H1 (cell line): Measurements from ENCODE around the gene PKD1L1. TPM values are rescaled to one million over a fixed set of nuclear protein-coding genes. Genes with fewer than 3 reads are reported as not detected.

Source experiments
- CTCF ChIA-PET: fragments of 300-600 bp; sonication (Branson Sonifier 250); formaldehyde crosslinking; loops from one replicate; lab custom pipeline; 2021; ENCODE audit not compliant: partially characterized antibody; lab: Charles Lee
- POLR2A ChIA-PET: fragments of 300-600 bp; sonication (Branson Sonifier 250); formaldehyde crosslinking; loops from one replicate; lab custom pipeline; 2021; ENCODE audit warnings: inconsistent platforms; ENCODE audit not compliant: partially characterized antibody; lab: Charles Lee
- DNase-seq, 2 experiments: peaks; one replicate each; pipeline versions ENCODE4 v3.0.0 to v3.0.0-alpha.2; 2010 to 2022; ENCODE audit warnings: low spot score in 2 of 2, low read depth in 1 of 2, mixed read lengths in 1 of 2
- FAIRE-seq: peaks from 2 replicates; lab custom pipeline; 2011; peaks lifted over from hg19 to GRCh38; lab: Jason Lieb, UNC
- H2AFZ ChIP-seq: 2 replicates; pipeline ENCODE4 v1.8.1; 2012; ENCODE audit warnings: low read length, inconsistent platforms
- H2AK5ac ChIP-seq: 2 replicates; pipeline ENCODE4 v1.6.1; 2013; ENCODE audit warnings: low read depth, low read length
- H2BK120ac ChIP-seq: replicated peaks from 2 replicates; pipeline ENCODE3; 2013; ENCODE audit warnings: low read depth, low read length, inconsistent platforms
- H2BK12ac ChIP-seq: 2 replicates; pipeline ENCODE4 v1.6.1; 2013; ENCODE audit warnings: low read depth, low read length
- H2BK15ac ChIP-seq: 2 replicates; pipeline ENCODE4 v1.6.1; 2013; ENCODE audit warnings: low read length
- H2BK20ac ChIP-seq: 2 replicates; pipeline ENCODE4 v1.6.1; 2013; ENCODE audit warnings: low read length
- H2BK5ac ChIP-seq: 2 replicates; pipeline ENCODE4 v1.6.1; 2013; ENCODE audit warnings: low read depth, low read length
- H3K14ac ChIP-seq: 2 replicates; pipeline ENCODE4 v1.6.1; 2013; ENCODE audit warnings: inconsistent platforms; ENCODE audit not compliant: insufficient read length
- H3K18ac ChIP-seq: 2 replicates; pipeline ENCODE4 v1.6.1; 2013; ENCODE audit warnings: low read length; ENCODE audit errors: extremely low read depth
- H3K23ac ChIP-seq: 2 replicates; pipeline ENCODE4 v1.6.1; 2013; ENCODE audit warnings: inconsistent platforms; ENCODE audit not compliant: insufficient read length
- H3K23me2 ChIP-seq: 2 replicates; pipeline ENCODE4 v1.6.1; 2013; ENCODE audit warnings: low read depth, low read length
- H3K27ac ChIP-seq: 2 replicates; pipeline ENCODE4 v1.6.1; 2011; ENCODE audit warnings: low read depth, low read length, inconsistent platforms
- H3K27me3 ChIP-seq, 4 experiments: replicated peaks in 1 of 4; 1 replicate in 1 of 4; 2 replicates in 3 of 4; pipeline versions ENCODE4 v1.6.1 to v1.8.1; 2011 to 2013; ENCODE audit warnings: low read length in 3 of 4, mild to moderate bottlenecking in 3 of 4, inconsistent platforms in 2 of 4, mixed read lengths in 2 of 4, moderate library complexity in 1 of 4; ENCODE audit not compliant: control insufficient read depth in 3 of 4, insufficient read depth in 3 of 4; ENCODE audit errors: extremely low read depth in 1 of 4
- H3K36me3 ChIP-seq, 4 experiments: 2 replicates each; pipeline versions ENCODE4 v1.6.1 to v1.8.1; 2011 to 2013; ENCODE audit warnings: mild to moderate bottlenecking in 4 of 4, low read length in 3 of 4, moderate library complexity in 2 of 4, control low read depth in 1 of 4, inconsistent platforms in 1 of 4; ENCODE audit not compliant: insufficient read depth in 4 of 4, control insufficient read depth in 2 of 4
- H3K4ac ChIP-seq: replicated peaks from 2 replicates; pipeline ENCODE3; 2013; ENCODE audit warnings: low read length, low read depth, mixed read lengths, inconsistent platforms; ENCODE audit not compliant: insufficient read length
- H3K4me1 ChIP-seq, 4 experiments: replicated peaks in 1 of 4; 1 replicate in 1 of 4; 2 replicates in 3 of 4; pipeline versions ENCODE4 v1.6.1 to v1.8.1; 2011 to 2013; ENCODE audit warnings: low read length in 3 of 4, inconsistent platforms in 2 of 4, mixed read lengths in 1 of 4; ENCODE audit not compliant: insufficient read depth in 4 of 4, control insufficient read depth in 3 of 4
- H3K4me2 ChIP-seq, 2 experiments: 2 replicates each; pipeline versions ENCODE4 v1.6.1 to v1.8.1; 2011 to 2013; ENCODE audit warnings: low read depth in 2 of 2, low read length in 2 of 2, control low read depth in 1 of 2, inconsistent platforms in 1 of 2, mild to moderate bottlenecking in 1 of 2; ENCODE audit not compliant: insufficient read depth in 1 of 2
- H3K4me3 ChIP-seq, 4 experiments: fragments of 200-600, 300-600 bp in 1 of 4; sonication (generic), shearing (Covaris generic), sonication (Bioruptor Twin) in 1 of 4; 2 replicates each; pipeline versions ENCODE4 v1.5.1 to v1.8.1; 2011 to 2016; ENCODE audit warnings: low read length in 4 of 4, low read depth in 3 of 4, control low read depth in 2 of 4, inconsistent platforms in 2 of 4, mild to moderate bottlenecking in 2 of 4, mixed read lengths in 1 of 4, moderate library complexity in 1 of 4; ENCODE audit not compliant: insufficient read depth in 2 of 4; ENCODE audit errors: extremely low read depth in 1 of 4
- H3K56ac ChIP-seq: replicated peaks from 2 replicates; pipeline ENCODE3; 2013; ENCODE audit warnings: low read depth, mild to moderate bottlenecking, mixed read lengths, low read length, inconsistent platforms; ENCODE audit not compliant: insufficient read length
- H3K79me1 ChIP-seq: 2 replicates; pipeline ENCODE4 v1.6.1; 2013; ENCODE audit warnings: low read depth, low read length, control low read depth
- H3K79me2 ChIP-seq, 2 experiments: 2 replicates each; pipeline versions ENCODE4 v1.6.1 to v1.8.1; 2012 to 2013; ENCODE audit warnings: low read length in 2 of 2, mild to moderate bottlenecking in 2 of 2, inconsistent platforms in 1 of 2; ENCODE audit not compliant: insufficient read depth in 2 of 2, control insufficient read depth in 1 of 2
- H3K9ac ChIP-seq, 4 experiments: replicated peaks in 1 of 4; 1 replicate in 1 of 4; 2 replicates in 3 of 4; pipeline versions ENCODE4 v1.6.1 to v1.8.1; 2011 to 2013; ENCODE audit warnings: low read depth in 3 of 4, low read length in 3 of 4, control low read depth in 2 of 4, mild to moderate bottlenecking in 2 of 4, moderate library complexity in 2 of 4, inconsistent platforms in 1 of 4; ENCODE audit errors: extremely low read depth in 1 of 4
- H3K9me3 ChIP-seq, 2 experiments: 2 replicates each; pipeline versions ENCODE4 v1.6.1 to v1.8.1; 2012 to 2013; ENCODE audit warnings: mild to moderate bottlenecking in 2 of 2, moderate library complexity in 2 of 2, control low read depth in 1 of 2, inconsistent platforms in 1 of 2, low read depth in 1 of 2, low read length in 1 of 2, mixed read lengths in 1 of 2; ENCODE audit not compliant: insufficient read depth in 2 of 2
- H4K20me1 ChIP-seq, 2 experiments: replicated peaks in 1 of 2; 2 replicates each; pipeline versions ENCODE3 to v1.8.1; 2011 to 2013; ENCODE audit warnings: inconsistent platforms in 2 of 2, low read length in 2 of 2, mild to moderate bottlenecking in 1 of 2; ENCODE audit not compliant: insufficient read depth in 2 of 2, control insufficient read depth in 1 of 2
- H4K5ac ChIP-seq: 2 replicates; pipeline ENCODE4 v1.6.1; 2013; ENCODE audit warnings: low read length, low read depth, mixed read lengths, inconsistent platforms; ENCODE audit not compliant: insufficient read length
- H4K8ac ChIP-seq: 2 replicates; pipeline ENCODE4 v1.8.0; 2013; ENCODE audit warnings: mild to moderate bottlenecking, moderate library complexity, low read length, inconsistent platforms; ENCODE audit not compliant: insufficient read depth; ENCODE audit errors: extremely low read depth
- H4K91ac ChIP-seq: replicated peaks from 2 replicates; pipeline ENCODE3; 2013; ENCODE audit warnings: low read length, mixed read lengths, inconsistent platforms; ENCODE audit not compliant: insufficient read length
- FOSL1 ChIP-seq: IDR thresholded peaks from 2 replicates; pipeline ENCODE4 v1.6.1; 2011; ENCODE audit warnings: mild to moderate bottlenecking, low read depth, low read length, moderate library complexity; ENCODE audit not compliant: insufficient read depth
- POLR2A ChIP-seq, 2 experiments: IDR thresholded peaks; 1 replicate in 1 of 2; 2 replicates in 1 of 2; pipeline ENCODE4 v1.6.1; 2011; ENCODE audit warnings: low read depth in 2 of 2, low read length in 2 of 2, mild to moderate bottlenecking in 2 of 2; ENCODE audit errors: control extremely low read depth in 1 of 2
- WGBS, 2 experiments: shearing (Covaris generic) in 1 of 2; methylation state at CpG; one replicate each; pipeline versions ENCODE4 v1.1.6 to v1.1.7; 2013 to 2015; ENCODE audit warnings: low lambda C conversion rate in 2 of 2, mixed read lengths in 2 of 2, inconsistent platforms in 1 of 2, low coverage in 1 of 2, missing lambda C conversion rate in 1 of 2; ENCODE audit not compliant: insufficient replicate concordance in 2 of 2, insufficient coverage in 1 of 2, insufficient read length in 1 of 2; ENCODE audit errors: extremely low coverage in 1 of 2, missing lambda C conversion rate in 1 of 2; 5-methylcytosine and 5-hydroxymethylcytosine counted together
- polyA plus RNA-seq, 7 experiments: library from polyadenylated mRNA; depleted of rRNA in 3 of 7; stranded (reverse) in 5 of 7; unstranded in 2 of 7; fragments of >200 nt in 5 of 7; fragments of 200-250 nt in 2 of 7; gene quantifications; 1 replicate in 5 of 7; 2 replicates in 1 of 7; 4 replicates in 1 of 7; pipeline versions ENCODE4 v1.2.1 to v1.2.3, GENCODE V29; 2011 to 2013; ENCODE audit warnings: missing spikeins in 2 of 7, mixed read lengths in 2 of 7
- total RNA-seq: library from RNA; stranded (reverse); fragmentation: NEBNext Ultra II Directional; extraction: Animal tissue kit (Norgen Biotek cat#: 25700); gene quantifications from 2 replicates; pipeline ENCODE4 v1.2.1, GENCODE V29; 2021

The PKD1L1 gene
- total and polyA plus RNA-seq, 2 of the 8 experiments (the other 6 are each of a cell fraction or from before 2014, with no cell fraction given), result 0.22 to 0.35 TPM

DNA sequence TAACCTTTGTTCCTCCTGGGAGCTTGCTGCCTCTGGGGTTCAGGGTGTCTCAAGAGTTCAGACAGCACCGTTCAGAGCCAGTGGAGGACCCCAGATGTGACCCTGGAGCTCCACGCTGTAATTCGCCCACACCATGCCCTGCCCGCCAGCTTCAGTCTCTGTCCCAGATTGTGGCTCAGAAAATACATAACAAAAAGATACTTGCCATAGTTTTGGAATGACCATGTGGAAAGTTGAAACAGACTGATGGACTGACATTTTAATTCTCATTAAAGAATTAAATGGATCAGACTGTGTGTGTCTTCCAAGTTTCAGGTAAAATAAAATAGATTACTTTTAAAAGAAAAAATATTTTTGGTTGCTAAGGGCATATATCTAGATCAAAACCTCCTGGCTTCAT, 191.6 kb downstream of the PKD1L1 start:
- Histone ChIP-seq H3K27ac (no peak overlapping the region), H2AFZ (no peak overlapping the region), H3K9ac (no peak overlapping the region), H3K36me3 (no peaks in the 10 kb centered on the region), H3K9me3 (no peaks in the 10 kb centered on the region), H3K27me3 (no peaks in the 10 kb centered on the region), H3K4me3 (no peak overlapping the region), H3K23me2 (no peaks in the 10 kb centered on the region), H4K5ac (no peak overlapping the region), H2BK12ac (no peak overlapping the region), H2AK5ac (no peak overlapping the region), H3K23ac (no peak overlapping the region), H3K18ac (no peak overlapping the region), H3K4ac (no peak overlapping the region), H2BK15ac (no peak overlapping the region), H4K20me1 (no peaks in the 10 kb centered on the region), H3K79me2 (no peaks in the 10 kb centered on the region), H3K14ac (no peak overlapping the region), H3K79me1 (no peaks in the 10 kb centered on the region), H2BK5ac (no peak overlapping the region), H3K56ac (no peak overlapping the region), H3K4me2 (no peak overlapping the region), H3K4me1 (no peaks in the 10 kb centered on the region), H2BK20ac (no peak overlapping the region), H4K91ac (no peak overlapping the region), H4K8ac (no peak overlapping the region), H2BK120ac (no peak overlapping the region)
- ChIA-PET CTCF (interaction anchor here (1.0 to 1.5 kb wide), 4 partner anchors 10 to 155 kb away, joined by 3 to 5 read pairs (median 4); no protein-coding TSS in a partner anchor), POLR2A (no interaction called here)
- FAIRE-seq, result no peak
- no peak for DNase-seq
- TF ChIP-seq POLR2A (IDR thresholded peaks at IDR 0.05; ENCODE audit: control extremely low read depth in 1 of 2, low read depth in 2 of 2, low read length in 2 of 2), result no peak
- TF ChIP-seq FOSL1, result no peak
- WGBS, 2 experiments, result 86% methylated on average over 4 of the region's 4 CpGs; no CpG with 5 or more reads in 1 of the 2 experiments
